Measurements from ENCODE around the gene PHAF1. TPM values are rescaled to one million over a fixed set of nuclear protein-coding genes. Genes with fewer than 3 reads are reported as not detected.

PHAF1 gene
- polyA plus RNA-seq, 1 donor from 2014 or later, result 9.8 TPM

- no peak overlapping the region for H3K27ac ChIP-seq (ENCODE audit: low read length)
- no peaks in the 10 kb centered on the region for H3F3A ChIP-seq (ENCODE audit: insufficient read depth, low read length, poor library complexity, severe bottlenecking)
- no peak overlapping the region for H3K4me3 ChIP-seq (ENCODE audit: low read length)
- H3K9me2 ChIP-seq (ENCODE audit: insufficient read depth, low read length), result no peaks in the 10 kb centered on the region
- H2AFZ ChIP-seq (ENCODE audit: low read depth, low read length), result no peak overlapping the region
- H3K27me3 ChIP-seq (ENCODE audit: insufficient read depth, low read depth, low read length), result peaks cover 100% of the 10 kb centered on the region
- no peaks in the 10 kb centered on the region for H3K9me3 ChIP-seq (ENCODE audit: low read length)
- TF ChIP-seq TAF1 (IDR thresholded peaks at IDR 0.05; ENCODE audit: low read depth) (no peak), EZH2 (IDR thresholded peaks at IDR 0.05; ENCODE audit: borderline replicate concordance, insufficient read depth, low read length, poor library complexity, severe bottlenecking) (no peak), MXI1 (conservative IDR thresholded peaks at IDR 0.05; ENCODE audit: poor library complexity, severe bottlenecking) (no peak), RAD21 (conservative IDR thresholded peaks at IDR 0.05) (no peak), REST (IDR thresholded peaks at IDR 0.05; ENCODE audit: borderline replicate concordance) (no peak), CTCF (IDR thresholded peaks at IDR 0.05; ENCODE audit: poor library complexity, severe bottlenecking) (no peak), POLR2AphosphoS5 (IDR thresholded peaks at IDR 0.05) (no peak)
- no peaks in the 10 kb centered on the region for H3K36me3 ChIP-seq (ENCODE audit: insufficient read depth, low read length)
- H3K9ac ChIP-seq (ENCODE audit: low read length), result no peak overlapping the region
- H3K4me2 ChIP-seq (ENCODE audit: low read length), result no peak overlapping the region
- H4K20me1 ChIP-seq (ENCODE audit: insufficient read depth), result no peaks in the 10 kb centered on the region
- no peaks in the 10 kb centered on the region for H3K79me2 ChIP-seq (replicated peaks; ENCODE audit: insufficient read depth, low read length)
Measured at GRCh38 chr16:67161595-67162058, 51.9 kb downstream of the PHAF1 start.

GRCh38 chr16:67162506-67163163 is 52.9 kb downstream of the PHAF1 start:
- Histone ChIP-seq H3K36me3 (ENCODE audit: insufficient read depth, low read length) (no peaks in the 10 kb centered on the region), H3K4me3 (ENCODE audit: low read length) (peak overlapping the region; percentile 88), H3K79me2 (replicated peaks; ENCODE audit: insufficient read depth, low read length) (no peaks in the 10 kb centered on the region), H2AFZ (ENCODE audit: low read depth, low read length) (peak overlapping the region; percentile 69), H3K9me3 (ENCODE audit: low read length) (no peaks in the 10 kb centered on the region), H3K27me3 (ENCODE audit: insufficient read depth, low read depth, low read length) (peaks cover 100% of the 10 kb centered on the region), H3K9ac (ENCODE audit: low read length) (peak overlapping the region; percentile 81), H3K27ac (ENCODE audit: low read length) (peak overlapping the region; percentile 46), H3K9me2 (ENCODE audit: insufficient read depth, low read length) (no peaks in the 10 kb centered on the region), H3K4me2 (ENCODE audit: low read length) (peak overlapping the region; percentile 48), H3F3A (ENCODE audit: insufficient read depth, low read length, poor library complexity, severe bottlenecking) (no peaks in the 10 kb centered on the region), H4K20me1 (ENCODE audit: insufficient read depth) (no peaks in the 10 kb centered on the region)
- no peak for TF ChIP-seq CTCF (IDR thresholded peaks at IDR 0.05; ENCODE audit: poor library complexity, severe bottlenecking)
- no peak for TF ChIP-seq MXI1 (conservative IDR thresholded peaks at IDR 0.05; ENCODE audit: poor library complexity, severe bottlenecking)
- TF ChIP-seq EP300 (conservative IDR thresholded peaks at IDR 0.05; ENCODE audit: poor library complexity, severe bottlenecking), result no peak
- no peak for TF ChIP-seq TAF1 (IDR thresholded peaks at IDR 0.05; ENCODE audit: low read depth)
- no peak for TF ChIP-seq POLR2AphosphoS5 (IDR thresholded peaks at IDR 0.05)
- no peak for TF ChIP-seq EZH2 (IDR thresholded peaks at IDR 0.05; ENCODE audit: borderline replicate concordance, insufficient read depth, low read length, poor library complexity, severe bottlenecking)
- no peak for TF ChIP-seq SMC3 (conservative IDR thresholded peaks at IDR 0.05; ENCODE audit: poor library complexity)
- no peak for TF ChIP-seq REST (IDR thresholded peaks at IDR 0.05; ENCODE audit: borderline replicate concordance)
- no peak for TF ChIP-seq RAD21 (conservative IDR thresholded peaks at IDR 0.05)

All from neural cell (in vitro differentiated cells).